K562 (cell line): ENCODE results near the gene LAPTM5.

ENCODE experiments used
- CTCF ChIP-seq, 3 experiments: IDR thresholded peaks in 2 of 3; conservative IDR thresholded peaks in 1 of 3; 2 replicates each; pipeline ENCODE4 v1.5.1; 2011 to 2012; ENCODE audit warnings: low read length in 3 of 3, mild to moderate bottlenecking in 3 of 3, control low read depth in 2 of 3, improper control_type of control experiment in 1 of 3, inconsistent platforms in 1 of 3, low read depth in 1 of 3, mixed read lengths in 1 of 3, moderate library complexity in 1 of 3; ENCODE audit not compliant: insufficient read depth in 2 of 3
- CUX1 ChIP-seq: fragments of 200-800 bp; sonication (Bioruptor generic); IDR thresholded peaks from 2 replicates; pipeline ENCODE4 v1.6.1; 2016; ENCODE audit warnings: missing genetic modification characterization, missing compliant biosample characterization
- MAX ChIP-seq: sonication (generic); formaldehyde crosslinking; IDR thresholded peaks from 2 replicates; pipeline ENCODE4 v1.9.0; 2022; ENCODE audit warnings: mild to moderate bottlenecking, missing genetic modification reagents
- PKNOX1 ChIP-seq: fragments of 450-650 bp; IDR thresholded peaks from 2 replicates; pipeline ENCODE4 v1.6.1; 2016
- ZBTB7A ChIP-seq: IDR thresholded peaks from 2 replicates; pipeline ENCODE4 v1.6.1; 2011; ENCODE audit warnings: low read depth, mild to moderate bottlenecking, low read length, moderate library complexity, borderline replicate concordance; ENCODE audit not compliant: control insufficient read depth
- ZFP91 ChIP-seq: sonication (generic); formaldehyde crosslinking; IDR thresholded peaks from 2 replicates; pipeline ENCODE4 v1.8.0; 2022; ENCODE audit warnings: mild to moderate bottlenecking, missing genetic modification reagents
- ZNF239 ChIP-seq: fragments of 250-450 bp; sonication (Bioruptor Pico); IDR thresholded peaks from 2 replicates; pipeline ENCODE4 v1.4.0; 2020; ENCODE audit warnings: mild to moderate bottlenecking

- TF ChIP-seq MAX (CRISPR knock-in tag) (no peak), CUX1 (CRISPR knock-in tag) (no peak), ZNF239 (no peak), CTCF (IDR thresholded peaks at IDR 0.05 in 2 of 3, conservative IDR thresholded peaks at IDR 0.05 in 1 of 3; ENCODE audit: insufficient read depth in 2 of 3, low read depth in 1 of 3, low read length in 3 of 3) (no peak), PKNOX1 (peak; percentile 69), ZFP91 (no peak), ZBTB7A (no peak)
Observed at GRCh38 chr1:30727824-30728223, 29.8 kb downstream of the LAPTM5 start.
